Measurements from ENCODE around the gene CTNNA3.

CTNNA3 gene

GRCh38 chr10:66805612-66806011 is 890.4 kb downstream of the CTNNA3 start:
- DNase-seq (ENCODE audit: low read depth): no peak

- no peak for DNase-seq (ENCODE audit: low read depth)
These were observed 891.0 kb downstream of the CTNNA3 start for GRCh38 chr10:66804962-66805361.

GRCh38 chr10:66803174-66803573 is 892.8 kb downstream of the CTNNA3 start:
- no peak for DNase-seq (ENCODE audit: low read depth)

- no peak for DNase-seq (ENCODE audit: low read depth)
These were observed 896.5 kb downstream of the CTNNA3 start for GRCh38 chr10:66799474-66799873.

- no peak for DNase-seq (ENCODE audit: low read depth)
These were observed 900.1 kb downstream of the CTNNA3 start for GRCh38 chr10:66795866-66796265.

GRCh38 chr10:66792441-66792840 is 903.6 kb downstream of the CTNNA3 start:
- DNase-seq (ENCODE audit: low read depth): no peak

- DNase-seq (ENCODE audit: low read depth): no peak
These were observed 907.6 kb downstream of the CTNNA3 start for GRCh38 chr10:66788178-66788987.

GRCh38 chr10:66786709-66787108 is 909.3 kb downstream of the CTNNA3 start:
- no peak for DNase-seq (ENCODE audit: low read depth)

GRCh38 chr10:66784770-66785169 is 911.2 kb downstream of the CTNNA3 start:
- DNase-seq (ENCODE audit: low read depth): no peak

GRCh38 chr10:66783316-66783715 is 912.7 kb downstream of the CTNNA3 start:
- DNase-seq (ENCODE audit: low read depth): no peak

- no peak for DNase-seq (ENCODE audit: low read depth)
These were observed 913.2 kb downstream of the CTNNA3 start for GRCh38 chr10:66782776-66783175.

GRCh38 chr10:66782144-66782543 is 913.9 kb downstream of the CTNNA3 start:
- no peak for DNase-seq (ENCODE audit: low read depth)

- DNase-seq (ENCODE audit: low read depth): no peak
These were observed 915.2 kb downstream of the CTNNA3 start for GRCh38 chr10:66780796-66781195.

GRCh38 chr10:66778351-66778750 is 917.6 kb downstream of the CTNNA3 start:
- no peak for DNase-seq (ENCODE audit: low read depth)

- DNase-seq (ENCODE audit: low read depth): no peak
These were observed 918.3 kb downstream of the CTNNA3 start for GRCh38 chr10:66777665-66778064.

- no peak for DNase-seq (ENCODE audit: low read depth)
These were observed 922.5 kb downstream of the CTNNA3 start for GRCh38 chr10:66773472-66773817.

- DNase-seq (ENCODE audit: low read depth): no peak
These were observed 923.2 kb downstream of the CTNNA3 start for GRCh38 chr10:66772548-66773471.

GRCh38 chr10:66767707-66768106 is 928.3 kb downstream of the CTNNA3 start:
- no peak for DNase-seq (ENCODE audit: low read depth)

- no peak for DNase-seq (ENCODE audit: low read depth)
These were observed 933.7 kb downstream of the CTNNA3 start for GRCh38 chr10:66762218-66762729.

GRCh38 chr10:66760941-66761340 is 935.1 kb downstream of the CTNNA3 start:
- no peak for DNase-seq (ENCODE audit: low read depth)

- DNase-seq (ENCODE audit: low read depth): no peak
These were observed 940.5 kb downstream of the CTNNA3 start for GRCh38 chr10:66755474-66755873.

- no peak for DNase-seq (ENCODE audit: low read depth)
These were observed 943.3 kb downstream of the CTNNA3 start for GRCh38 chr10:66752714-66753113.

GRCh38 chr10:66748217-66748616 is 947.8 kb downstream of the CTNNA3 start:
- no peak for DNase-seq (ENCODE audit: low read depth)

Measured in activated T-helper 9 cell treated with anti-CD3 and anti-CD28 coated beads, Interleukin-2, amount 50 U/mL, for 16 hours (primary cell).